MM.1S (cell line): Measurements from ENCODE around the gene DNAAF5.

Source experiments
- EZH2 ChIP-seq: fragments of 300-600 bp; sonication (generic); optimal IDR thresholded peaks from 2 replicates; pipeline ENCODE3; 2017; ENCODE audit warnings: low read depth, mild to moderate bottlenecking, antibody characterized with exemption, low read length, mixed read lengths
- EZH2phosphoT487 ChIP-seq: fragments of 300-600 bp; sonication (generic); IDR thresholded peaks from 2 replicates; pipeline ENCODE4 v1.6.1; 2018; ENCODE audit warnings: antibody characterized with exemption, low read length
- TF ChIP-seq, protein P1 (sequence below): fragments of 300-600 bp; sonication (generic); IDR thresholded peaks from 2 replicates; pipeline ENCODE4 v1.5.1; 2016; ENCODE audit warnings: antibody characterized with exemption, low read length, mixed read lengths

DNA sequence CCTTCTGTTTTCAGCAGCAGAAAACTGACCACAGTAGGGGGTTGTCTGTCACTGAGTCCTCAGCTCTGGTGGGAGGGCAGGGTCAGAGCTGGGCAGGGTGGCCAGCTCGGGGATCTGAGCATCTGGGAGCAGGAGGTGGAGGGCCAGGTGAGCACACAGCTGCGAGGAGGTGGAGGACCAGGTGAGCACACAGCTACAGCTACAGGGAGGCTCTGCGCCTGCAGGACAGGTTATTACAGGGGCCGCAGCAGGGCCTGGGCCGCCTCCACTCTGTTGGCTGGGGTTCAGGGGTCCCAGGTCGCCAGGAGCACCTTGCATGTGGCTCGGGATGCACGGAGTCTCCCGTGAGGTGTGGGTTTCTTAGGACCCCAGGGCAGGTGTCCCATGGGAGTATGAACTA lies 53.0 kb downstream of the DNAAF5 start:
- TF ChIP-seq, protein P1, sequence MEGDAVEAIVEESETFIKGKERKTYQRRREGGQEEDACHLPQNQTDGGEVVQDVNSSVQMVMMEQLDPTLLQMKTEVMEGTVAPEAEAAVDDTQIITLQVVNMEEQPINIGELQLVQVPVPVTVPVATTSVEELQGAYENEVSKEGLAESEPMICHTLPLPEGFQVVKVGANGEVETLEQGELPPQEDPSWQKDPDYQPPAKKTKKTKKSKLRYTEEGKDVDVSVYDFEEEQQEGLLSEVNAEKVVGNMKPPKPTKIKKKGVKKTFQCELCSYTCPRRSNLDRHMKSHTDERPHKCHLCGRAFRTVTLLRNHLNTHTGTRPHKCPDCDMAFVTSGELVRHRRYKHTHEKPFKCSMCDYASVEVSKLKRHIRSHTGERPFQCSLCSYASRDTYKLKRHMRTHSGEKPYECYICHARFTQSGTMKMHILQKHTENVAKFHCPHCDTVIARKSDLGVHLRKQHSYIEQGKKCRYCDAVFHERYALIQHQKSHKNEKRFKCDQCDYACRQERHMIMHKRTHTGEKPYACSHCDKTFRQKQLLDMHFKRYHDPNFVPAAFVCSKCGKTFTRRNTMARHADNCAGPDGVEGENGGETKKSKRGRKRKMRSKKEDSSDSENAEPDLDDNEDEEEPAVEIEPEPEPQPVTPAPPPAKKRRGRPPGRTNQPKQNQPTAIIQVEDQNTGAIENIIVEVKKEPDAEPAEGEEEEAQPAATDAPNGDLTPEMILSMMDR = no peak
- no peak for TF ChIP-seq EZH2
- TF ChIP-seq EZH2phosphoT487 = no peak
